Kidney (tissue), 14 donors: ENCODE data around the gene ACVR1. TPM values are rescaled to one million over a fixed set of nuclear protein-coding genes. Genes with fewer than 3 reads are reported as not detected.

Experiments used
- DNase-seq, 5 donors: peaks; one replicate each; pipeline ENCODE4 v3.0.0-alpha.2; 2013 to 2020
- FAIRE-seq: peaks from 2 replicates; lab custom pipeline; 2012; peaks lifted over from hg19 to GRCh38; lab: Jason Lieb, UNC
- H3K27ac ChIP-seq, 2 donors: one replicate each; pipeline ENCODE4 v1.7.0; 2013; ENCODE audit warnings: low read depth in 2 of 2, low read length in 2 of 2, inconsistent platforms in 1 of 2
- H3K27me3 ChIP-seq: one replicate; pipeline ENCODE4 v1.7.1; 2013; ENCODE audit warnings: low read length, inconsistent platforms; ENCODE audit not compliant: control insufficient read depth, insufficient read depth
- H3K36me3 ChIP-seq, 3 donors: one replicate each; pipeline versions ENCODE4 v1.7.0 to v1.7.1; 2013; ENCODE audit warnings: low read length in 3 of 3, control low read depth in 1 of 3, inconsistent platforms in 1 of 3; ENCODE audit not compliant: insufficient read depth in 3 of 3, control insufficient read depth in 2 of 3
- H3K4me1 ChIP-seq, 3 donors: one replicate each; pipeline versions ENCODE4 v1.7.0 to v1.7.1; 2013; ENCODE audit warnings: low read length in 3 of 3, inconsistent platforms in 1 of 3, low read depth in 1 of 3; ENCODE audit not compliant: control insufficient read depth in 2 of 3, insufficient read depth in 2 of 3
- H3K4me3 ChIP-seq, 3 donors: one replicate each; pipeline versions ENCODE4 v1.7.0 to v1.8.1; 2013; ENCODE audit warnings: low read length in 3 of 3, control low read depth in 1 of 3, inconsistent platforms in 1 of 3
- H3K9ac ChIP-seq, 3 donors: one replicate each; pipeline versions ENCODE4 v1.7.0 to v1.7.1; 2013; ENCODE audit warnings: low read length in 3 of 3, control low read depth in 1 of 3, inconsistent platforms in 1 of 3
- H3K9me3 ChIP-seq, 3 donors: one replicate each; pipeline versions ENCODE4 v1.7.0 to v1.7.1; 2013; ENCODE audit warnings: low read length in 3 of 3, control low read depth in 1 of 3, inconsistent platforms in 1 of 3; ENCODE audit not compliant: control insufficient read depth in 2 of 3, insufficient read depth in 1 of 3
- intact Hi-C: fragments of 100-400 bp; cut with DNase I; formaldehyde crosslinking; loops from one replicate; pipeline ENCODE4 v1.11.1; 2022
- polyA plus RNA-seq: library from polyadenylated mRNA; stranded (reverse); fragments of 350-450 nt; fragmentation: Illumina TruSeq; extraction: RNeasy Lipid Tissue Mini Kit (QIAGEN cat#74804); gene quantifications from one replicate; pipeline ENCODE4 v1.2.3, GENCODE V29; 2014; ENCODE audit warnings: low read depth, low replicate concordance; ENCODE audit not compliant: insufficient read depth
- total RNA-seq: library from RNA; stranded (reverse); fragmentation: NEBNext Ultra II Directional; extraction: Animal tissue kit (Norgen Biotek cat#: 25700); gene quantifications from one replicate; pipeline ENCODE4 v1.2.1, GENCODE V29; 2021
- TF ChIP-seq, protein P1 (sequence below): IDR thresholded peaks from 3 replicates; pipeline ENCODE4 v1.5.1; 2012; ENCODE audit warnings: mild to moderate bottlenecking, moderate library complexity, borderline replicate concordance; ENCODE audit not compliant: insufficient read depth; ENCODE audit errors: extremely low read depth
- donor health status: control.
- donor health status: control.
- donor health status: control.
- donor health status: control.
- donor health status: control.
- donor health status: DM: yes; HTN: yes; CAD: no.
- donor health status: Normal renal cell carcinoma (clear cell type).

Gene ACVR1
- total and polyA plus RNA-seq, 2 donors from 2014 or later, result 16.3 to 38.3 TPM

DNA sequence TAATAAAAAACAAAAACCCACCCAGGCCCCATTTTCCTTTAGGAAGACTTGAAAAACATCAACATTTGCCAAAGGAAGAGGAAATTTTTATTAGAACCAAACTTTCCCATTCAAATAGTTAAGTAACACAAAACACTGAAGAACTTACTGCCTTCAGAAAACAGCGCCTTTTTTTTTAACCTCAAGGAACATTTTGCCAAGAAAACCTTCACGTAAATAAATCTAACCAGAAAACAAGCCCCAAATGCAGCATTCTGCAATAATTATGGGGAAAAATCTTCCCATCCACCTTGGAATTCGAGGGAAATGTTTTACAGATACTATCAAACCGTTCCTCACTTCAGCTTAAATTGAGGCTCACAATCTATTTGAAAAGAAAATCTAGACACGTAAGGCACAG, 56.4 kb downstream of the ACVR1 start:
- H3K27ac ChIP-seq, result no peak overlapping the region
- peaks cover 0 to 16% (median 11%) of the 10 kb centered on the region in 3 donors for H3K36me3 ChIP-seq
- DNase-seq, result no peak
- H3K27me3 ChIP-seq, result no peaks in the 10 kb centered on the region
- peaks cover 0 to 3% (median 0%) of the 10 kb centered on the region in 3 donors for H3K4me1 ChIP-seq
- TF ChIP-seq, protein P1, sequence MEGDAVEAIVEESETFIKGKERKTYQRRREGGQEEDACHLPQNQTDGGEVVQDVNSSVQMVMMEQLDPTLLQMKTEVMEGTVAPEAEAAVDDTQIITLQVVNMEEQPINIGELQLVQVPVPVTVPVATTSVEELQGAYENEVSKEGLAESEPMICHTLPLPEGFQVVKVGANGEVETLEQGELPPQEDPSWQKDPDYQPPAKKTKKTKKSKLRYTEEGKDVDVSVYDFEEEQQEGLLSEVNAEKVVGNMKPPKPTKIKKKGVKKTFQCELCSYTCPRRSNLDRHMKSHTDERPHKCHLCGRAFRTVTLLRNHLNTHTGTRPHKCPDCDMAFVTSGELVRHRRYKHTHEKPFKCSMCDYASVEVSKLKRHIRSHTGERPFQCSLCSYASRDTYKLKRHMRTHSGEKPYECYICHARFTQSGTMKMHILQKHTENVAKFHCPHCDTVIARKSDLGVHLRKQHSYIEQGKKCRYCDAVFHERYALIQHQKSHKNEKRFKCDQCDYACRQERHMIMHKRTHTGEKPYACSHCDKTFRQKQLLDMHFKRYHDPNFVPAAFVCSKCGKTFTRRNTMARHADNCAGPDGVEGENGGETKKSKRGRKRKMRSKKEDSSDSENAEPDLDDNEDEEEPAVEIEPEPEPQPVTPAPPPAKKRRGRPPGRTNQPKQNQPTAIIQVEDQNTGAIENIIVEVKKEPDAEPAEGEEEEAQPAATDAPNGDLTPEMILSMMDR, result no peak
- no peaks in the 10 kb centered on the region for H3K9me3 ChIP-seq
- no peak for FAIRE-seq
- H3K9ac ChIP-seq, result no peak overlapping the region
- intact Hi-C loops, result no loop called here
- no peak overlapping the region for H3K4me3 ChIP-seq

DNA sequence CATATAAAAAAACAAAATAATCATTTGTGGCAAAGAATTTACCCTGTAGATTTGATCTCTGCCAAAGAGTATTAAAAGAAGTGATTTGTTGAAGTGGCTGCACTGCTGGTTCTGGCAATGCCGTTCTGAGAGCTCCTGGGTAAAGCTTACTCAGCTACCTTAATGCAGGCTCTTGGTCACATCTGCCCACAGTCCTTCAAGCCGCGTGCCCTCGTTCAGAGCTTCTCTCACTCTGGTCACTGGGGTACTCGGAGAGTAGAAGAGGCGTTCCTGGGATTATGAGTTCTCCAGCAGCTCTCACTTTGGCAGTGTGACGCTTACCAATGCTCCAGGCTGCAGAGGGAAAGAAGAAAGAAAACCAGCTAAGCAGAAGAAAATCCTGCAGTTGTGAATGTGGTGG, 57.9 kb downstream of the ACVR1 start:
- no peak overlapping the region for H3K27ac ChIP-seq
- intact Hi-C loops, result no loop called here
- DNase-seq (no peak), FAIRE-seq (no peak)
- TF ChIP-seq, protein P1, result no peak
- H3K9me3 ChIP-seq, result no peaks in the 10 kb centered on the region
- H3K4me1 ChIP-seq, result peaks cover 0 to 3% (median 0%) of the 10 kb centered on the region in 3 donors
- H3K4me3 ChIP-seq, result no peak overlapping the region
- no peak overlapping the region for H3K9ac ChIP-seq
- H3K27me3 ChIP-seq, result no peaks in the 10 kb centered on the region
- H3K36me3 ChIP-seq, result peaks cover 0 to 16% (median 11%) of the 10 kb centered on the region in 3 donors

DNA sequence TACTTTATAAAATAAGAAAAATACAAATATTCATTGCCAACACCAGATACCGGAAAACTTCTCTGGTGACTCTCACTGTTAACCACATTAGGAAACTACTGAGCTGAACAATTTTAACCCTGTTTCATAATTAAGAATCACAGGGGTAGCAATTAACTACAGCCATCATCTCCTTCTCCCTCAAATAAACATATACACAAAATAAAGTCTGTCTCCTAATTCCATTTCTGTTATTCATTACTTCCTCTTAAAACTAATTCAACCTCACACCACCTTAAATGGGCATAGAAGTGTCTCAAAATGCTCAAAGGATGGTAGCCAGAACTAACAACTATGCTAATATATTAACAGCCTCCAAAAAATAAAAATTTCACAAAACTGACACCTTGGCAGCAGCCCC, 60.7 kb downstream of the ACVR1 start:
- Histone ChIP-seq H3K4me1 (no peaks in the 10 kb centered on the region), H3K27ac (no peak overlapping the region), H3K4me3 (no peak overlapping the region), H3K36me3 (peaks cover 0 to 19% (median 11%) of the 10 kb centered on the region in 3 donors), H3K9me3 (no peaks in the 10 kb centered on the region), H3K27me3 (no peaks in the 10 kb centered on the region), H3K9ac (no peak overlapping the region)
- TF ChIP-seq, protein P1, result no peak
- intact Hi-C loops, result no loop called here
- FAIRE-seq (no peak), DNase-seq (no peak)

DNA sequence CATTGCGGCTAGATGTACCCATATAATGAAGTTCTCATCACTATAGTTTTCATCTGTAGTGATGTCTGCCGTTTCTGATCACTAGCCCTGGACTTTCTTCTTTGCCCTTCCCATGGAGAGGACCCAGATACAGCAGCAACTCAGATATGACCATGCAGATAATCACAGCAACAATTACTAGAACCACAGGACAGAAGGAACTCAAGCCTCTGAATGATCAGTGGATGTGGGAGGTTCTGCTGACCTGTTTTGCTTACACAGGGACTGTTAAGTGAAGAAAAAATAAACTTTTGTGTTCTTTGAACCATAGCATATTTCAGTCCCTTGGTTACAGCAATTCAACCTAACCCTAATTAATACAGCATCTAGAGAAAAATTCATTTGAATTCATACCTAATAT, 62.7 kb downstream of the ACVR1 start:
- Histone ChIP-seq H3K27ac (no peak overlapping the region), H3K4me1 (peaks cover 0 to 8% (median 2%) of the 10 kb centered on the region in 3 donors), H3K36me3 (peaks cover 0 to 19% (median 11%) of the 10 kb centered on the region in 3 donors), H3K9ac (no peak overlapping the region), H3K9me3 (no peaks in the 10 kb centered on the region), H3K4me3 (no peak overlapping the region), H3K27me3 (no peaks in the 10 kb centered on the region)
- TF ChIP-seq, protein P1, result no peak
- intact Hi-C loops, result no loop called here
- no peak for DNase-seq
- no peak for FAIRE-seq
